HepG2 (cell line): Measurements from ENCODE around the gene ERRFI1. TPM values are rescaled to one million over a fixed set of nuclear protein-coding genes. Genes with fewer than 3 reads are reported as not detected.

Experiments
- AGO2 ChIP-seq: fragments of 200-400 bp; formaldehyde crosslinking; optimal IDR thresholded peaks from 2 replicates; pipeline ENCODE3; 2017; ENCODE audit warnings: mild to moderate bottlenecking, low read depth, low read length, moderate library complexity
- CBX2 ChIP-seq, 2 experiments: fragments of 200-600 bp in 1 of 2; sonication (generic); formaldehyde crosslinking in 1 of 2; IDR thresholded peaks; 2 replicates each; pipeline versions ENCODE4 v1.7.0 to v1.8.1; 2018 to 2022; ENCODE audit warnings: low read depth in 2 of 2, low read length in 1 of 2, mild to moderate bottlenecking in 1 of 2, missing genetic modification reagents in 1 of 2
- CCDC6 ChIP-seq: sonication (generic); formaldehyde crosslinking; IDR thresholded peaks from 2 replicates; pipeline ENCODE4 v1.8.1; 2022; ENCODE audit warnings: mild to moderate bottlenecking, missing genetic modification reagents, moderate library complexity
- DR1 ChIP-seq: sonication (generic); formaldehyde crosslinking; IDR thresholded peaks from 2 replicates; pipeline ENCODE4 v1.8.0; 2021; ENCODE audit warnings: mild to moderate bottlenecking, missing genetic modification reagents, inconsistent platforms
- EEA1 ChIP-seq: sonication (generic); formaldehyde crosslinking; IDR thresholded peaks from 2 replicates; pipeline ENCODE4 v1.5.1; 2020; ENCODE audit warnings: mild to moderate bottlenecking, missing genetic modification reagents, borderline replicate concordance
- ETV5 ChIP-seq: IDR thresholded peaks from 2 replicates; pipeline ENCODE4 v1.6.1; 2018; ENCODE audit warnings: missing biosample characterization, missing genetic modification reagents, inconsistent platforms, borderline replicate concordance
- HOXA7 ChIP-seq: sonication (generic); formaldehyde crosslinking; IDR thresholded peaks from 2 replicates; pipeline ENCODE4 v1.8.1; 2022; ENCODE audit warnings: mild to moderate bottlenecking, missing genetic modification reagents, moderate library complexity
- ISX ChIP-seq: sonication (generic); formaldehyde crosslinking; conservative IDR thresholded peaks from 2 replicates; pipeline ENCODE4 v1.5.0; 2020; ENCODE audit warnings: missing genetic modification reagents
- NBN ChIP-seq: fragments of 450-650 bp; conservative IDR thresholded peaks from 2 replicates; pipeline ENCODE4 v1.6.1; 2017
- NFYC ChIP-seq: IDR thresholded peaks from 2 replicates; pipeline ENCODE4 v1.6.1; 2016; ENCODE audit warnings: missing genetic modification reagents, missing compliant biosample characterization
- PHB2 ChIP-seq: fragments of 450-650 bp; IDR thresholded peaks from 2 replicates; pipeline ENCODE4 v1.6.1; 2018; ENCODE audit not compliant: partially characterized antibody
- POLR2AphosphoS5 ChIP-seq: IDR thresholded peaks from 2 replicates; pipeline ENCODE4 v1.6.1; 2012; ENCODE audit warnings: low read depth, low read length
- POLR2G ChIP-seq: fragments of 200-400 bp; formaldehyde crosslinking; IDR thresholded peaks from 2 replicates; pipeline ENCODE4 v1.6.1; 2018; ENCODE audit warnings: mild to moderate bottlenecking, low read depth, low read length, moderate library complexity
- RBFOX2 ChIP-seq: fragments of 200-400 bp; formaldehyde crosslinking; IDR thresholded peaks from 2 replicates; pipeline ENCODE4 v1.6.1; 2017; ENCODE audit warnings: low read depth, mild to moderate bottlenecking, low read length
- SALL1 ChIP-seq: sonication (generic); formaldehyde crosslinking; IDR thresholded peaks from 2 replicates; pipeline ENCODE4 v1.8.0; 2022; ENCODE audit warnings: mild to moderate bottlenecking, missing genetic modification reagents
- SAP130 ChIP-seq: IDR thresholded peaks from 2 replicates; pipeline ENCODE4 v1.6.1; 2016; ENCODE audit warnings: low read depth
- SP140L ChIP-seq: sonication (generic); formaldehyde crosslinking; IDR thresholded peaks from 2 replicates; pipeline ENCODE4 v1.4.0; 2020; ENCODE audit warnings: missing genetic modification reagents, borderline replicate concordance
- TAF15 ChIP-seq: fragments of 200-400 bp; formaldehyde crosslinking; IDR thresholded peaks from one replicate; pipeline ENCODE4 v1.6.1; 2018; ENCODE audit warnings: mild to moderate bottlenecking, low read depth, low read length; ENCODE audit not compliant: poor library complexity, severe bottlenecking
- ZKSCAN5 ChIP-seq: sonication (generic); formaldehyde crosslinking; IDR thresholded peaks from 2 replicates; pipeline ENCODE4 v1.5.1; 2020; ENCODE audit warnings: mild to moderate bottlenecking, missing genetic modification reagents
- ZSCAN12 ChIP-seq: sonication (generic); formaldehyde crosslinking; IDR thresholded peaks from 2 replicates; pipeline ENCODE4 v1.9.0; 2021; ENCODE audit warnings: mild to moderate bottlenecking, missing genetic modification reagents
- ZSCAN21 ChIP-seq: sonication (generic); formaldehyde crosslinking; IDR thresholded peaks from 2 replicates; pipeline ENCODE4 v1.8.0; 2022; ENCODE audit warnings: mild to moderate bottlenecking, missing genetic modification reagents, moderate library complexity, borderline replicate concordance
- polyA plus RNA-seq, 8 experiments: library from polyadenylated mRNA; depleted of rRNA in 3 of 8; stranded (reverse) in 7 of 8; unstranded in 1 of 8; fragments of >200 nt; fragmentation: Illumina TruSeq in 4 of 8; extraction: Trizol in 4 of 8; gene quantifications; 2 replicates each; pipeline versions ENCODE4 v1.2.1 to v1.2.3, GENCODE V29; 2011 to 2016; ENCODE audit warnings: low read depth in 4 of 8, missing spikeins in 1 of 8, mixed read lengths in 1 of 8; ENCODE audit not compliant: insufficient read depth in 1 of 8
- total RNA-seq, 5 experiments: library from RNA; depleted of rRNA; stranded (reverse); fragments of >200 nt; fragmentation: Illumina TruSeq; extraction: Trizol; gene quantifications; 2 replicates each; pipeline ENCODE4 v1.2.3, GENCODE V29; 2016; ENCODE audit warnings: low read depth in 1 of 5
- TF ChIP-seq, protein P1 (sequence below): sonication (generic); formaldehyde crosslinking; IDR thresholded peaks from 2 replicates; pipeline ENCODE4 v1.8.1; 2022; ENCODE audit warnings: low read depth, mild to moderate bottlenecking, missing genetic modification reagents
- TF ChIP-seq, protein P2 (sequence below), 2 experiments: IDR thresholded peaks; 2 replicates each; pipeline ENCODE4 v1.6.1; 2011 to 2012; ENCODE audit warnings: low read length in 2 of 2, borderline replicate concordance in 1 of 2, low read depth in 1 of 2, mild to moderate bottlenecking in 1 of 2, moderate library complexity in 1 of 2
- TF ChIP-seq, protein P3 (sequence below): sonication (generic); formaldehyde crosslinking; IDR thresholded peaks from 2 replicates; pipeline ENCODE4 v1.4.0; 2020; ENCODE audit warnings: mild to moderate bottlenecking, missing genetic modification reagents
- TF ChIP-seq, protein P4 (sequence below): sonication (generic); formaldehyde crosslinking; IDR thresholded peaks from 2 replicates; pipeline ENCODE4 v1.8.1; 2023; ENCODE audit warnings: missing genetic modification reagents, mild to moderate bottlenecking, borderline replicate concordance

ERRFI1 gene
- total and polyA plus RNA-seq, 2 of the 13 experiments (the other 11 are each of a cell fraction or from before 2014, with no cell fraction given) = 84.4 to 753 TPM

DNA sequence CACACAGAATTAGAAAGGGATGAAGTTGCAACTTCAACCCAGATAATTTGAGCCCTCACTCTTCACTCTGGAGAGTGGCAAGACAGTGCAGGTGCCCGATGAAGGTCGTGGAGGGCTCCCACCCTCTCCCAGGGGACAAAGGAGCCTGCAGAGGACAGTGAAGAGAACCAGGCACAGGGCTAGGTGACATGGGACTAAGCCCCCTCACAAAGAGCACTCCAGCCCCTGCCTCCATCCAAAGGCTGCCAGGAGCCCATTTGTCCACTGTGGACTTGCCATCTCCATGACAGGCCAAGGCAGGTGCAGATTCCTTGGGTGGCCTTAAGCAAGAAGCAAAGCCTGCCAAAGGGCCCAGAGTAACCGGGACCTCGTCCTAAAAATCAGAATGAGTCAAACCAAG, 15.1 kb downstream of the ERRFI1 start (continued):
- TF ChIP-seq ZKSCAN5 (CRISPR knock-in tag) = no peak
- TF ChIP-seq RBFOX2 = no peak; the same call in 1 of the 2 replicates
- TF ChIP-seq, protein P1, sequence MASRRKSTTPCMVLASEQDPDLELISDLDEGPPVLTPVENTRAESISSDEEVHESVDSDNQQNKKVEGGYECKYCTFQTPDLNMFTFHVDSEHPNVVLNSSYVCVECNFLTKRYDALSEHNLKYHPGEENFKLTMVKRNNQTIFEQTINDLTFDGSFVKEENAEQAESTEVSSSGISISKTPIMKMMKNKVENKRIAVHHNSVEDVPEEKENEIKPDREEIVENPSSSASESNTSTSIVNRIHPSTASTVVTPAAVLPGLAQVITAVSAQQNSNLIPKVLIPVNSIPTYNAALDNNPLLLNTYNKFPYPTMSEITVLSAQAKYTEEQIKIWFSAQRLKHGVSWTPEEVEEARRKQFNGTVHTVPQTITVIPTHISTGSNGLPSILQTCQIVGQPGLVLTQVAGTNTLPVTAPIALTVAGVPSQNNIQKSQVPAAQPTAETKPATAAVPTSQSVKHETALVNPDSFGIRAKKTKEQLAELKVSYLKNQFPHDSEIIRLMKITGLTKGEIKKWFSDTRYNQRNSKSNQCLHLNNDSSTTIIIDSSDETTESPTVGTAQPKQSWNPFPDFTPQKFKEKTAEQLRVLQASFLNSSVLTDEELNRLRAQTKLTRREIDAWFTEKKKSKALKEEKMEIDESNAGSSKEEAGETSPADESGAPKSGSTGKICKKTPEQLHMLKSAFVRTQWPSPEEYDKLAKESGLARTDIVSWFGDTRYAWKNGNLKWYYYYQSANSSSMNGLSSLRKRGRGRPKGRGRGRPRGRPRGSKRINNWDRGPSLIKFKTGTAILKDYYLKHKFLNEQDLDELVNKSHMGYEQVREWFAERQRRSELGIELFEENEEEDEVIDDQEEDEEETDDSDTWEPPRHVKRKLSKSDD (CRISPR knock-in tag) = no peak
- TF ChIP-seq, protein P2, sequence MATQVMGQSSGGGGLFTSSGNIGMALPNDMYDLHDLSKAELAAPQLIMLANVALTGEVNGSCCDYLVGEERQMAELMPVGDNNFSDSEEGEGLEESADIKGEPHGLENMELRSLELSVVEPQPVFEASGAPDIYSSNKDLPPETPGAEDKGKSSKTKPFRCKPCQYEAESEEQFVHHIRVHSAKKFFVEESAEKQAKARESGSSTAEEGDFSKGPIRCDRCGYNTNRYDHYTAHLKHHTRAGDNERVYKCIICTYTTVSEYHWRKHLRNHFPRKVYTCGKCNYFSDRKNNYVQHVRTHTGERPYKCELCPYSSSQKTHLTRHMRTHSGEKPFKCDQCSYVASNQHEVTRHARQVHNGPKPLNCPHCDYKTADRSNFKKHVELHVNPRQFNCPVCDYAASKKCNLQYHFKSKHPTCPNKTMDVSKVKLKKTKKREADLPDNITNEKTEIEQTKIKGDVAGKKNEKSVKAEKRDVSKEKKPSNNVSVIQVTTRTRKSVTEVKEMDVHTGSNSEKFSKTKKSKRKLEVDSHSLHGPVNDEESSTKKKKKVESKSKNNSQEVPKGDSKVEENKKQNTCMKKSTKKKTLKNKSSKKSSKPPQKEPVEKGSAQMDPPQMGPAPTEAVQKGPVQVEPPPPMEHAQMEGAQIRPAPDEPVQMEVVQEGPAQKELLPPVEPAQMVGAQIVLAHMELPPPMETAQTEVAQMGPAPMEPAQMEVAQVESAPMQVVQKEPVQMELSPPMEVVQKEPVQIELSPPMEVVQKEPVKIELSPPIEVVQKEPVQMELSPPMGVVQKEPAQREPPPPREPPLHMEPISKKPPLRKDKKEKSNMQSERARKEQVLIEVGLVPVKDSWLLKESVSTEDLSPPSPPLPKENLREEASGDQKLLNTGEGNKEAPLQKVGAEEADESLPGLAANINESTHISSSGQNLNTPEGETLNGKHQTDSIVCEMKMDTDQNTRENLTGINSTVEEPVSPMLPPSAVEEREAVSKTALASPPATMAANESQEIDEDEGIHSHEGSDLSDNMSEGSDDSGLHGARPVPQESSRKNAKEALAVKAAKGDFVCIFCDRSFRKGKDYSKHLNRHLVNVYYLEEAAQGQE (IDR thresholded peaks at IDR 0.05; ENCODE audit: borderline replicate concordance in 1 of 2, low read depth in 1 of 2, low read length in 2 of 2) = no peak
- no peak for TF ChIP-seq CBX2 (IDR thresholded peaks at IDR 0.05; ENCODE audit: low read depth, low read length)
- no peak for TF ChIP-seq CBX2 (CRISPR knock-in tag; IDR thresholded peaks at IDR 0.05; ENCODE audit: low read depth)
- TF ChIP-seq HOXA7 (CRISPR knock-in tag) = no peak
- 0 out of 2 replicates have a peak, but pooled peaks have one; percentile 1 for TF ChIP-seq SAP130 (CRISPR knock-in tag)
- TF ChIP-seq, protein P3, sequence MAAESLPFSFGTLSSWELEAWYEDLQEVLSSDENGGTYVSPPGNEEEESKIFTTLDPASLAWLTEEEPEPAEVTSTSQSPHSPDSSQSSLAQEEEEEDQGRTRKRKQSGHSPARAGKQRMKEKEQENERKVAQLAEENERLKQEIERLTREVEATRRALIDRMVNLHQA (CRISPR knock-in tag) = no peak
- TF ChIP-seq DR1 (CRISPR knock-in tag) = no peak
- no peak for TF ChIP-seq ZSCAN21 (CRISPR knock-in tag)
- TF ChIP-seq TAF15 = no peak
- TF ChIP-seq NBN = no peak
- TF ChIP-seq ISX (CRISPR knock-in tag) = no peak
- TF ChIP-seq SP140L (CRISPR knock-in tag) = no peak
- no peak for TF ChIP-seq CCDC6
- peak; percentile 19 for TF ChIP-seq AGO2
- TF ChIP-seq SALL1 = 0 out of 2 replicates have a peak, but pooled peaks have one; percentile 9
- TF ChIP-seq ZSCAN12 = 0 out of 2 replicates have a peak, but pooled peaks have one; percentile 15
- TF ChIP-seq POLR2AphosphoS5 = peak; percentile 56
- TF ChIP-seq POLR2G = peak; percentile 65
- TF ChIP-seq, protein P4, sequence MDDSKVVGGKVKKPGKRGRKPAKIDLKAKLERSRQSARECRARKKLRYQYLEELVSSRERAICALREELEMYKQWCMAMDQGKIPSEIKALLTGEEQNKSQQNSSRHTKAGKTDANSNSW (CRISPR knock-in tag) = no peak
- no peak for TF ChIP-seq ETV5 (CRISPR knock-in tag)
- TF ChIP-seq NFYC (CRISPR knock-in tag) = no peak
- TF ChIP-seq PHB2 = no peak
- no peak for TF ChIP-seq EEA1 (CRISPR knock-in tag)
